Measurements from ENCODE around the gene MTUS2. TPM values are rescaled to one million over a fixed set of nuclear protein-coding genes. Genes with fewer than 3 reads are reported as not detected.

Gene MTUS2
- total RNA-seq, 1 donor from 2014 or later = 0.90 TPM

- H3K4me1 Mint-ChIP-seq (ENCODE audit: unreplicated experiment) = peaks cover 3% of the 10 kb centered on the region
- DNase-seq (ENCODE audit: low spot score) = no peak
- no peak overlapping the region for H3K27ac Mint-ChIP-seq (ENCODE audit: unreplicated experiment)
- H3K27me3 Mint-ChIP-seq (ENCODE audit: unreplicated experiment) = no peaks in the 10 kb centered on the region
- H3K4me3 Mint-ChIP-seq (ENCODE audit: unreplicated experiment) = no peak overlapping the region
- no peaks in the 10 kb centered on the region for H3K9me3 Mint-ChIP-seq (ENCODE audit: unreplicated experiment)
- H3K36me3 Mint-ChIP-seq (ENCODE audit: low read depth, unreplicated experiment) = no peaks in the 10 kb centered on the region
- no peak for TF ChIP-seq CTCF (IDR thresholded peaks at IDR 0.05; ENCODE audit: unreplicated experiment)
Observed at GRCh38 chr13:29402166-29402636, 582.1 kb downstream of the MTUS2 start.

- H3K27me3 Mint-ChIP-seq (ENCODE audit: unreplicated experiment) = no peaks in the 10 kb centered on the region
- H3K27ac Mint-ChIP-seq (ENCODE audit: unreplicated experiment) = no peak overlapping the region
- H3K4me1 Mint-ChIP-seq (ENCODE audit: unreplicated experiment) = peaks cover 3% of the 10 kb centered on the region
- TF ChIP-seq CTCF (IDR thresholded peaks at IDR 0.05; ENCODE audit: unreplicated experiment) = no peak
- no peak for DNase-seq (ENCODE audit: low spot score)
- no peak overlapping the region for H3K4me3 Mint-ChIP-seq (ENCODE audit: unreplicated experiment)
- no peaks in the 10 kb centered on the region for H3K36me3 Mint-ChIP-seq (ENCODE audit: low read depth, unreplicated experiment)
- no peaks in the 10 kb centered on the region for H3K9me3 Mint-ChIP-seq (ENCODE audit: unreplicated experiment)
Observed at GRCh38 chr13:29405401-29405800, 585.3 kb downstream of the MTUS2 start.

GRCh38 chr13:29411481-29411880 is 591.3 kb downstream of the MTUS2 start:
- Mint-ChIP-seq H3K4me3 (ENCODE audit: unreplicated experiment) (no peak overlapping the region), H3K36me3 (ENCODE audit: low read depth, unreplicated experiment) (no peaks in the 10 kb centered on the region), H3K27me3 (ENCODE audit: unreplicated experiment) (no peaks in the 10 kb centered on the region), H3K27ac (ENCODE audit: unreplicated experiment) (no peak overlapping the region), H3K4me1 (ENCODE audit: unreplicated experiment) (no peaks in the 10 kb centered on the region), H3K9me3 (ENCODE audit: unreplicated experiment) (no peaks in the 10 kb centered on the region)
- no peak for TF ChIP-seq CTCF (IDR thresholded peaks at IDR 0.05; ENCODE audit: unreplicated experiment)
- no peak for DNase-seq (ENCODE audit: low spot score)

- H3K9me3 Mint-ChIP-seq (ENCODE audit: unreplicated experiment) = no peaks in the 10 kb centered on the region
- peaks cover 2% of the 10 kb centered on the region for H3K27me3 Mint-ChIP-seq (ENCODE audit: unreplicated experiment)
- DNase-seq (ENCODE audit: low spot score) = no peak
- H3K4me3 Mint-ChIP-seq (ENCODE audit: unreplicated experiment) = no peak overlapping the region
- H3K36me3 Mint-ChIP-seq (ENCODE audit: low read depth, unreplicated experiment) = no peaks in the 10 kb centered on the region
- TF ChIP-seq CTCF (IDR thresholded peaks at IDR 0.05; ENCODE audit: unreplicated experiment) = peak; percentile 58
- H3K4me1 Mint-ChIP-seq (ENCODE audit: unreplicated experiment) = peaks cover 3% of the 10 kb centered on the region
- H3K27ac Mint-ChIP-seq (ENCODE audit: unreplicated experiment) = no peak overlapping the region
Observed at GRCh38 chr13:29418026-29418425, 597.9 kb downstream of the MTUS2 start.

GRCh38 chr13:29421118-29421517 is 601.0 kb downstream of the MTUS2 start:
- no peak overlapping the region for H3K27ac Mint-ChIP-seq (ENCODE audit: unreplicated experiment)
- TF ChIP-seq CTCF (IDR thresholded peaks at IDR 0.05; ENCODE audit: unreplicated experiment) = no peak
- H3K4me1 Mint-ChIP-seq (ENCODE audit: unreplicated experiment) = peaks cover 7% of the 10 kb centered on the region
- H3K4me3 Mint-ChIP-seq (ENCODE audit: unreplicated experiment) = no peak overlapping the region
- H3K9me3 Mint-ChIP-seq (ENCODE audit: unreplicated experiment) = no peaks in the 10 kb centered on the region
- peaks cover 2% of the 10 kb centered on the region for H3K27me3 Mint-ChIP-seq (ENCODE audit: unreplicated experiment)
- no peaks in the 10 kb centered on the region for H3K36me3 Mint-ChIP-seq (ENCODE audit: low read depth, unreplicated experiment)
- DNase-seq (ENCODE audit: low spot score) = no peak
